Activated naive CD8-positive, alpha-beta T cell treated with anti-CD3 and anti-CD28 coated beads, Interleukin-2, amount 50 U/mL, for 16 hours (primary cell): ENCODE measurements around the gene CDH10.

ENCODE experiments used
- DNase-seq: peaks from one replicate; pipeline ENCODE4 v3.0.0-alpha.2; 2020; ENCODE audit warnings: low read depth, low spot score

The CDH10 gene

DNA sequence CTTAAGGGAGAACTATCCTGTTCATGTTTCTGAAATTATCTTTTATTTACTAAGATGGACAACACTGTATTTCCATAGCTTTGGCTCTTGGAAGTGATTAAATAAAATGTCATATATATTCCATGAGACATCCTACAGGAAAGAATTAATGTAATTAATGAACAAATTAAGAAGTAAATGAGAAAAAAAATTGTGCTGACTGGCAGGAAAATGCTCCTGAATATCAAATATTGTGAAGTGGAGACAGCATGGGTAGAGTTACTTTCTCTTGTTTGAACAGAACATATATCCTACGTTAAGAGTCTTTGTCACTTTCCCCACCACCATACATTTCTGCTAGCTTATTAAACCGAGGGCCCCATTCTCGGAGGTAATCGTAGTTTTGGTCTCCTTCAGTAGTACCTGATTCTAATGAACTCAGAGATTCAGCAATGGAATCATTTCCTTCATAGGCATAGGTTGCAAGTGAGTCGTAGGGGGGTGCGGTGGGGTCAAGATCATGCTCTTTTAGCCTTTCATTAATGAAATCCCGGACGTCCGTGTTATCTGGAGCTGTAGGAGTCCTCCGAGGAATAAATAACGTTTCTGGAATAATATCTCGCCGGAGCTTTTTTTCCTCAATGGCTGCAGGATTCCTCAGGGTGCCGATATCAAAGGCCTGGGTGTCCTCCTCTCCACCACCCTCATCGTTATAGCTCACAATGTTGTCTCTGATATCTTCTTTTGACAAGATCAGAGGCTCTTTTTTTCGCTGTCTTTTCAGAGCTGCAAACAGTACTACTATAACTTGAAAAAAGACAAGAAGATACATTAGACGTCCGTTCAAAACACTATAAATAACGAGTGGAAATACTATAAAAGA is 157.2 kb downstream of the CDH10 start:
- DNase-seq: no peak

DNA sequence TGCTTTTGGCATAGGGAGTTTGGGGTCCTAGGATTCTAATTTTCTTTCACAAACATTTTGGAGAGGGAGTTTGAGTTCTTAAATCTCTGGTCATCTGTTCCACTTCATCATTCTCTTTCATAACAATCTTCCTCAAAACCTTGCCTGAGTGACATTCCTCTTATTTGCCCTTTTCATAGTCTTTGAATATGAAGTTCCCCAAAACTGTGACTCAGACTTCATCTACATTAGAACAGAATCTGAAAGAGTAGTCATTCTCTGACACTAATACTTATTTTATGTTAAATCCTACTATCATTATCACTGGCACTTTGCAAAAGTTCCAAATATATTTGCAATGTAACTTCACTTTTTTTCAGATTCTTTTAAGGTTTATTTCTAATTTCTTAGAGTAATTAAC is 163.8 kb downstream of the CDH10 start:
- no peak for DNase-seq

DNA sequence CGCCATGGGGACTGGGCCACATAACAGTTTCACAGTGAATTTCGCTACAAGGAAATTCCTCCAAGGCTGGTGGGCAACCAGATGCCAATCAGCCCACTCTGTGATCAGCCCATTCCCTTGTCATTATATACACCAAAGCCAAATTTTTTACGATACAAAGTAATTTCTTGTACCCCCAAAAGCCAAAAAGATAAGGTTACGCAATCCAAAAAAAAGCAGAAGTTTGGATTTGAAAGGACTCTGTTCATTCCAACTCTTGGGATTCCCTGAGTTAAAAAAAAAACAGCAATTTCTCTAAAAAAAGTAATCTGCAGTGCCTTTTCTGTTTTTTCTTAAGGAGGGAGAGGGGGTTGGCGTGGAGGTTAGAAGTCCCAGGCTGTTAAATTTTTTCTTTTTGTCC is 166.8 kb downstream of the CDH10 start:
- DNase-seq: no peak

DNA sequence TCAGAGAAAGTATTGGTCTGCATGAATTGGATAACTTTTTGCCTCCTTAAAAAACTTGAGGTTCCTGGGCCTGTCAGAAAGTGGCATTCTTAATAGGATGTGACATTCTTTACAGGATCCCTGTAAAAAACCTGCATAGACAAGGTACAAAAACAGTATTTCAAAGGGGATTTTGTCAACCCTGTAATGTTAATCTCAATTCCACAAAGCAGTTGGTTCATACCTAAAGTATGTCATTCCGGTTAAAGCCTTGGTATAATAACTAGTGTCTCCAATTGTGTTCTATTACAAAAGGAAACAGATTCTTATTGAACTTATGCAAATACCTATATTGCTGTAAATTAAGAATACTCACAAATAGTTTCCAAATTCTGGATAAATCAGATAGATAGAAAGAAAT is 169.7 kb downstream of the CDH10 start:
- DNase-seq: no peak

DNA sequence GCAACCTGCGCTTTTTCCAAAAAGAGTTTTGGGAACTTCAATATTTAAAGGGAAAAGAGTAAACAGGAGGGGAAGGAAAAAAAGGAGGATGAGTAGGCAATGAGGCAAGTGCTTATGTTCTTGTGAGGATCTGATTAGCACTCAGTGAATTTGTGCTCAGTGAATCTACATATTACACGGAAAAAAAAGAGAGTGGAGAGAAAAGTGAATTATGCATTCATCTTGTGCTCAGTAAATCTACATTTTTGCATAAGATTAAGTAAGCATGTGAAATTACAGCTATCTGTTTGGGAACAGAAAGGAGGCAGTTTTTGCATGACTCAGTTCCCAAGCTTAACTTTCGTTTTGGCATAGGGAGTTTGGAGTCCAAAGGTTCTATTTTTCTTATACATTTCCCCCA is 170.1 kb downstream of the CDH10 start:
- no peak for DNase-seq

DNA sequence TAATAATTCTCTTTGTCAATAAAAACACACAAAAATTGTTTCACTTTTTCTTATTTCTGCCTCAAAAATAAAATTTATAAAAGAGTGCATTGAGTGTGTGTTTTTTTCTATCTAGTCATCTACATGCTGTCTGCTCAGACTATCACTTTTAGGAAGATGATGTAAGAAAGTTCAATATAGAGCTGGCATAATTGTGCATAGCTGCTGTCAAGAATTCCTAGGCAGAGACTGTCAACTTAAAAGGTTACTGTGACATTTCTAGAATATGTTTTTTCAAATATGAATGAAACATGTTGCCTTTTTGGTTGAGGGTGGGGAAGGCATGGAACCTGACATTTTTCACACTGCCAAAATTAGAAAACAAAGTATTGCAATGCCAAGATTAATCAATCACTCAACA is 172.3 kb downstream of the CDH10 start:
- no peak for DNase-seq

DNA sequence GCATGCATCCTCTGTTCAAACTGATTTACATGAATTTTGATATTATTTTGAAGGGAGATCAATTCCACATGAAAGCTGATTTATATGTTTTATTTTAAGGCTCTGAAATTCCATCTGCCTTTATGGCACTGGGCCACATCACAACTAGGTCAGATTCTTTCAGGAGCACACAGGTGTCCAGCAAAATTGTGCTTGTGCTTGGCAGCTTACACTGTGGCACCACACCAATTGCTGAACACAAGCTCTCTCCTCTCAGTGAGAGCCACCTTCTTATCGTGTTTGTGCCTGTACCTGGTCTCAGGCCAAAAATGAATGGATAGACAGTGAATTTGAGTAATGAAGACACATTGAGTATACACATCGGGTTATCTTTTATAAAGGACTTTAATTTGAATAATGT is 200.4 kb downstream of the CDH10 start:
- no peak for DNase-seq

DNA sequence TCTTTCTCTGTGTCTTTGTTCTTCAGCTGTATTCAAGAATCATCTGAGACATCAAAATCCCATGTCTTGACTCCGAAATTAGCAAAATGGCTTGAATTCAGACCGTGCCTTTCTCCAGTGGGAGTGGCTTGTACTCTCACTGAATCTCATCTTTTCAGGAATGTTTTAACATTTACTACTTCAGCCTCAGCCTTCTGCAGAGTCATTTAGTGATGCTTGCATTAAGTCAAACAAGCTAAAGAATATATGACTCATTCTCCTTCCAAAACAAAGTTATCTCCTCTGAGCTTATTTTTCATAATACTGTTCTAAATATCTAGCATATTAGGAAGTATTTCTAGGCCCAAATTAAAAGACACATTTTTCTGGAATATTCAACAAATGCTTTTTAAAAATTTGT is 205.3 kb downstream of the CDH10 start:
- DNase-seq: no peak
